CD4-positive, alpha-beta T cell treated with Interleukin-1 beta for 1 hour (primary cell): ENCODE data around the gene SLC25A15.
A peak's percentile ranks its signal among the peaks of the same experiment; 100 is the strongest.
"Not testable (repeated sequence)": the region's sequence is repeated elsewhere in the genome, so short reads cannot be mapped to it uniquely, and the experiment has no call there.

ENCODE experiments used
- DNase-seq, 2 donors: peaks; one replicate each; pipeline ENCODE4 v3.0.0-alpha.2; 2020 to 2022

Gene SLC25A15

GRCh38 chr13:40782971-40783370, 6.4 kb upstream of the SLC25A15 start:
- not testable (repeated sequence) for DNase-seq

DNA sequence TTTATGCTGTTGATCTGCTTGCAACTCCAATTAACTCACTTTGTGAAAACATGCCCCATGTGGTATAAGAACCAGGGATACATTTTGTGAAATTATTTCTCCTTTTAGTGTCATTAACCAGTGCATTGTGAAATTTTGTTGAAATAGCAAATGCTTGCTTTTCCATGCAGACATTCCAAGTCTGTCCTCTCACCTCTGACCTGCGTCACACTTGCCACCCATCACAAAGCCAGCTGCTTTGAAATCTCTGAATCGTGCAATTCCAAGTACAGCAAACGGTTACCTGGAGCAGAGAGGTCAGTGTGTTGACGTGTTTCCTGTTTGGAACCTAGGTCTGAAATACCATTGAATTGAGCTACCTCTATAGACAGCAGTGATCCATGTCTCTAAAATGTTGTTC, 4.9 kb upstream of the SLC25A15 start:
- DNase-seq: no peak

- no peak for DNase-seq
These were observed 2.8 kb upstream of the SLC25A15 start for GRCh38 chr13:40786568-40786996.

DNA sequence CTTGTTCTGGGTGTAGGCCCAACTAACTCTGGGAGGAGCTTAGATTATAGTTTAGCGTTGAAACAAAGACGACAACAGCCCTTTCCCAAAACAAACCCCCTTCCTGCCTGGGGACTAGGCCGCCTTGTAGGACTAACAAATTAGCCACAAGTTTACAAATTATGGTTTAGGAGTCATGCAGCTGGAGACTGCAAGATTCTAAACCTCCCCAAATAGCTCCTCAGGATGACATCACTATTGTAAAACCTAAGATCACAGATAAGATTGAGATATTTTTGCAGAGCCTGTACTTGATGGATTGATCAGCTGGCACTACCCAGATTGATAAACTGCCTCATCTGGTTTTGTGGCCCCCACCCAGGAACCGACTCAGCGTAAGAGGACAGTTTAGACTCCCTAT, 2.3 kb upstream of the SLC25A15 start:
- DNase-seq: no peak

GRCh38 chr13:40788540-40789274, 704 bp upstream of the SLC25A15 start:
- DNase-seq: not testable (repeated sequence)

- no peak for DNase-seq
These were observed 774 bp downstream of the SLC25A15 start for GRCh38 chr13:40790154-40790616.

- DNase-seq: no peak
These were observed 3.1 kb downstream of the SLC25A15 start for GRCh38 chr13:40792284-40793051.

DNA sequence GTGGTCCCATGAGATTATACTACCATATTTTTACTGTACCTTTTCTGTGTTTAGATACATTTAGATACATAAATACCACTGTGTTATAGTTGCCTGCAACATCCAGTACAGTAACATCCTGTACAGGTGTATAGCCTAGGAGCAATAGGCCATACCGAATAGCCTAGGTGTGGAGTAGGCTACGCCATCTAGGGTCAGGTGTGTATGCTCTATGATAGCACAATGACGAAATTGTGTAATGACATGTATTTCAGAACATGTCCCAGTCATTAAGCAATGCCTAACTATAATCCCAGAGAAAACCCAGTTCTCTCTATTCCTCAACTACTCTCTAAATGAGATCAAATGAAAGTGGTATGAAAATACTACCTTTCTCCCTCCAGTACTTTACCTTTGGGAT, 3.9 kb downstream of the SLC25A15 start:
- DNase-seq: no peak

DNA sequence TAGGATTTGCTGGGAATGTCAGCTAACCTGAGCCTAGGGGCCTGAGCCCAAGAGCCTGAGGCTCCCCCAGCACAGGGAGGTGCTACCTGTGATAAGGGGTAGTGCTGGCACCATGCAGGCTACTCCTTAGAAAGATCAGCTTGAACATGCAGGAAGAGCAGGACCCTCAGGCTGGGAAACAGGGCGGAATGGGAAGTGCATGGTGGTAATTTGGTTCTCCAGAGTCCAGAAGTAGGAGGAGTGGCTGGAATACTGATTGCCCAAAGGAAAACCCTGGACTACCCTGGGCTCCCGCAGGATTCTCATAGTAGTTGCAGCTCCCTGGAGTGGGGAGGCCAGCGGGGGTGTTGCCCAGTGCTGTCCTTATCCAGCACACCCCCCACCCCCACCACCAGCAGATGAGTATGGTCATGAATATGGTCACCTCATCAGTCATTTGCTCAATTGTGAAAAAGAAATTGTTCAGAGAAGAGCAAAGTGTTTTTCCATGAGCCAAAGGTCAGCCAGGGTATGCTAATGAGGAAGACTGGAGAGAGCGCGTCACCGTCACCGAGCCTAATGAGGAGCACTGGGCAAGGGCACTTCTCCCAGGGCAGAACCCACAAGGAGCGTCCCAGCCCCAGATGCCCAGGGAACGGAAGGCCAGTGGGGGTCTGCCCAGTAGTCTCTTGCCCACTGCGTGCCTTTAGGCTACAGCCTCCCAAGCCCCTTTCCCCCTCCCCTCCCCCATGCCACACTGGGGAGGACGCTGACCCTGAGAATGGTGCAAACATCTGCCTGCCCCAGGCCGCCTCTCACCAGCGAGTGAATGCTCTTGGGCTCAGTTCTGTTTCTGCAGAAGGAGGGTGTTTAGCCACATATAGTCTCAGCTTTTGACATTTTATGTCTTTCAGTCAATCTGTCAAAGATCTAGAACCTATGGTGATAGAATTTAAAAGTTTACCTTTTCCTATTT, 5.3 kb downstream of the SLC25A15 start:
- DNase-seq: no peak

- no peak for DNase-seq
These were observed 7.2 kb downstream of the SLC25A15 start for GRCh38 chr13:40796649-40797048.

- DNase-seq: peak; percentile 23 to 37
These were observed 9.0 kb downstream of the SLC25A15 start for GRCh38 chr13:40798380-40798779.

GRCh38 chr13:40799508-40799907, 10.1 kb downstream of the SLC25A15 start:
- DNase-seq: no peak

- no peak for DNase-seq
These were observed 11.1 kb downstream of the SLC25A15 start for GRCh38 chr13:40800559-40800958.

DNA sequence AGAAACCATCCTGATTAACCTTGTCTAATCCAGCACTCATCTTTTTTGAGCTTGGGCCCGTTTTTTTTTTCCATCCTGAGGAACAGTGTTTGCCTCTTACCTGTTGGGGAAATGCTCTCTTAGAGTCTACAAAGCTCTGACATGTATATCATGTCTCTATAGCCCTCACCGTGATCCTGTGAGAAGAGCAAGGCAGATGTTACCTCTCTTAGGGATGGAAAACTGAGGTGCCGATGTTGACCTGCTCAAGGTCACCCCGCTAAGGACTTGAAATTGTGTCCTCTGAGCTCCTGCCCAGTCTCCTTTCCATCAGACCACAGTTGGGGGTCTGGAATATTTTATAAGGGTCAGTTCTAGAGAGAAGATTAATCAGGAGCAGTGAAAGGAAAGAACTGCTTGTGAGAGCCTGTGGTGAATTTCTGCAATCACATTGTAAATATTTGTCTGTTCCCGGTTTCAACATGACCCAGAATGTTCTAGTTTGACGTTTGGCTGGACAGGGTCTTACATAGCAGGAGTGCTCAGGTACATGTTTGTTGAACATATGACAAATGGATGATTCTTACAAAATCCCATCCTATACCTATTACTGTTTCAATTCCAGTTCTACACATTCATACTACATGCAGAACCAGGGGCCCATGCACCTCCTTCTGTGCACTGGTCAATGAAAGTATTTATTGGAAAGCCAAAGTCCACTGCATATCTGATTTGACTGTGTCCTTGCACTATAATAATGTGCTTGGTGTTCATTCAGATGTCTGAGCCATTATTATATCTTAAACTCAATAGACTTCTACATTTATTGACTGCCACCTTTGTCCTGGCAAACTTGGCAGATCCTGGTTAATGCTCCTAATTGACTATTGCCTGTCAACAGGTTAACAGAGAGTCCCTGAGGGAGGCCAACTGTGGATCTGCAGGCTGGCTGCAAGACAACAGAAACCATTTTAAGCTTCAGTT, 12.1 kb downstream of the SLC25A15 start:
- no peak for DNase-seq

- DNase-seq: no peak
These were observed 13.9 kb downstream of the SLC25A15 start for GRCh38 chr13:40803316-40803715.

GRCh38 chr13:40806241-40806640, 16.8 kb downstream of the SLC25A15 start:
- no peak for DNase-seq

DNA sequence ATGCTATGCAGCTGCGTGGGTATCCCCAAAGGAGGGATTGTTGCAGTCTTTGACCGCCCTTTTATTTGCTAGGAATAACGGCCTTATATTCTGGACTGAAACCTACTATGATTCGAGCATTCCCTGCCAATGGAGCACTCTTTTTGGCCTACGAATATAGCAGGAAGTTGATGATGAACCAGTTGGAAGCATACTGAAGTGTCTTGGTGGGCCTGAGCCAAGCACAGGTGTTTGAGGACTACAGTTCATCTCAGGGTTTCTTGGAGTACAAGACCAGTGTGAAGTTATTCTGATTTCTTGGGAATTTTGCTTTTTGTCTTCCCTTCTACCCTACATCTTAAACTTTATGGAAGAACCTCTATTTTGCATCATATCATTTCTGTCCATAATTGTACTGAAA, 20.1 kb downstream of the SLC25A15 start:
- no peak for DNase-seq

DNA sequence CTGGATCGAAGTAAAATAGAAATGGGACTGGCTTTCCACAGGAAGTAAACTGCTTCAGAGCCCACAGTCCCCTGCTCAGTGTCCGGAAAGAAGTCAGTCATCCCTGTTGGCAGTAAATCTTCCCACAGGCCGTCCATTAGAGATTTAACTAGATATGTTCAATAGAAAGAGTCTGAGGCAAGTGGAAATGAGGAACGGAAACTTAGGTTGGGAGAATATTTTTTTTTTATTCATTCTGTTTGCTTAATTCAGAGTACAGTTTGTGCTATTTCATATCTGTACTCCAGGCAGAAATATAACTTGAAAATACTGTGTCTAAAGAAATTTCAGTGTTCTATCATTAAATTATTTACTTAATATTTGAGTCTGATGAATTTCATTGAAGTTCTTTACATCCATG, 22.7 kb downstream of the SLC25A15 start:
- no peak for DNase-seq

DNA sequence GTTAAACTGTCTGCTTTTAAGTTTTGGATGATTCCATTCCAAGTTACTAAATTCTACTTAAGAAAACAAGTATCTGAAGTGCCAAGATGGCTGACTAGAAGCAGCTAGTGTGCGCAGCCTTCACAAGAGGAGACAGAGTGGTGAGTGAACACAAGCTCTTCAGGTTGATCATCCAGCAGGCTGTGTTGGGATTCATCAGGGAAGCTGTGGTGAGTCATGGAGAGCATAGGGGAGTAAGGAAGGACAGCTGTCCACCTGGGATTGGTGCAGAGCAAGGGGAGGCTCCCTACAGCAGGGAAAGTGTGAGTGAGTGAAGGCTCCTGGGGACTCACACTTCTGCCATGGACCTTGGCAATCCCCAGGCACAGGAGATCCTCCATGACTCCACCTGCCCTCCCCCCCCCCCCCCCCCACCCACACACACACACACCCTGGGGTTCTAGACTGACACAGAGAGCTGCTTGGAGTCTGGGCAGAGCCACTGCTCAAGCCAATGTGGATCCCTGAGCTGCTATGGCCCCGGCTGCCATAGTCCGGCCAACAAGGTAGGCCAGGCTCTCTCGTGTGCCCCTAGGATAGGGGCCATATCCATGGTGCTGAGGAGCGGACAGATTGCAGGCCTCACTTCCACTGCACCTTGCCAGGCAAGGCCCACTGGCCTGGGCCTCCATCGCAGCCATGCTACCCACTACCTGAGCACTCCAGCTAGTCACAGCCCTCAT, 23.5 kb downstream of the SLC25A15 start:
- DNase-seq: no peak

DNA sequence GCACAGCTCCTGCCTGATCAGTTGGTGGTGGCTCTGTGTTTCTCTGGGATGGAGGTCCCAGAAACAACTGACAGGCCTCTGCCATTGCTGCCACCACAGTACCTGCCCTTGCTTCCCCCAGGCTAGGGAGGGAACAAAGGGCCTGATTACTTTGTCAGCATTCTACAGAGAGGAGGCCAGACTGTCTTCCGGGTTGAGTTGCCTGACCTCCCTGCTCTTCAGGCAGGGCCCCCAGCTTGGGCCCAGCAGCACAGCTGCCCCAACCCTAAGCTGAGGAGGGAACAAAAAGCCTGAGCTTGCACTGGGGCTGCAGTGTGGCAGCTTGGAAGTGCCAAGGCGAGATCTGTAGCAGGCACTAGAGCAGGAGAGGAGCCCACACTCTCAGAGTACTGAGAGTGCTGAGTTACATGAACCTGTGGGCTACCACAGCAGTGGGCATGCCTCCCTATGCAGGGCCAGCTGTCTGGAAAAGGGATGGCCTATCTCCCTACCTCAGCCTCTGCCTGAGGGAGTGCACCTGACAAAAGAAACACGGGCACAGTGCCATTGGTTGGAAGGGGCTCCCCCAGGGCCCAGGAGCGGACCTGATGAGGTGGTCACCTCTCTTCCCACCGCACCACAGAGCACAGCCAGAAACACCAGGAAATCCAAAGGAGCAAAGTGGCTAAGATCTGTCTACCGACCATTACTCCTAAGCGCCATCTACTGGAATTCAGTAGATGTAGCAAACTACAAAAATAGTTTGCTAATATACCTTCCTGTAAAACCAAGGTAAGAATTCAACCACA, 24.4 kb downstream of the SLC25A15 start:
- DNase-seq: peak in 1 of 2 donors; percentile 32
